HPDE6-E6E7 (cell line): ENCODE data around the gene BHLHE40.

Experiments
- DNase-seq: peaks from one replicate; pipeline ENCODE4 v3.0.0; 2011; ENCODE audit warnings: missing footprints; ENCODE audit errors: extremely low spot score

Gene BHLHE40

GRCh38 chr3:4979428-4980228 is at the start of gene BHLHE40:
Gene BHLHE40 (plus strand): TSS chr3:4979437. CDS start chr3:4979719, 282 bp downstream.
- DNase-seq, result no peak

DNA sequence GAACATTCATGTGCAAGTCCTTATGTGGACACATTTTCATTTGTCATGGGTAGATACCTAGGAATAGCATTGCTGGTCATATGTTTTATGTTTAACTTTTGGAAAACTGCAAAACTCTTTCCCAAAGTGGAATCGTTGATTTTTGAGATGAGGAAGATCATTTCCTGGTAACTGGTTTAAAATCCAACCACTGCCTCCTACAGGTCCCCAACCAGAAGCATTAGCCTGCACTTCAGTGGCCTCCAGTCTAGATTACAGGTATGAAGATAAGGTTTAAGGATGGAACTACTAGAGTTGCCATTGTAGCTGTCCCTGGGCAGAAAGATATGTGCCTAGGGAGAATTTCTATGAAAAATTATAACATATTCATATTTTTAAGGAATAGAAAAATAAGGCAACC is 48.7 kb upstream of the BHLHE40 start:
- no peak for DNase-seq

DNA sequence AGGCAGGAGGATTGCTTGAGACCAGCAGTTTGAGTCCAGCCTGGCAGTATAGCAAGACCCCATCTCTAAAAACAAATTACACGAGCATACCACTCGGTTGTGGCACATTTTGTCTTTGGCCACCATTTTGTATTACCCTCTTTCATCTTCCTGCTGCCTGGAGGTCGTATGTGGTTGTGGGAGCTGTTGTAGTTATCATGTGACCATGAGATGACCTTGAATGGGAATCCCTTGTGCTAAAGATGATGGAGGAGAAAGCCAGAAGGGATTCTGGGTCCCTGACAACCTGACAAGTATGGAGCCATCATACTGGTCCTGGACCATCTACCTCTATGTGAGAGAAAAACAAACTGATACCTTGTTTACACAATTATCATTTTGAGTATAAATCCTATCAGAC is 45.2 kb upstream of the BHLHE40 start:
- DNase-seq, result no peak

DNA sequence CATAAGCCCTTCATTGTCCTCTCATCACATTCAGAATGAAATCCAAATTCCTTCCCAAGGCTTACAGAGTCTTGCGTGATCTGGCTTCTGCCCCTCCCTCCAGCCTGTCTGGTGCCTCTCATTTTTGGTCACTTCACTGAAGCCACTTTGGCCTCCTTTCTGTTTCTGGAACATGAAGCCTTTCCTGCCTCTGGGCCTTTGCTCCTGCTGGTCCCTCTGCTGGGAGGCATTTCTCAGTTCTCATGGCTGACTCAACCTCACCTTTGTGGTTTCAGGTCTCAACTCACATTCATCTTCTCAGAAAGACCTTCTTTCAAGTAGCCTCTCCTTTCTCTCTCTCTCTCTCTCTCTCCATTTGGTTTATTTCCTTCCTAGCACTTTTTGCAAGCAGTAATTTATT is 43.9 kb upstream of the BHLHE40 start:
- no peak for DNase-seq

DNA sequence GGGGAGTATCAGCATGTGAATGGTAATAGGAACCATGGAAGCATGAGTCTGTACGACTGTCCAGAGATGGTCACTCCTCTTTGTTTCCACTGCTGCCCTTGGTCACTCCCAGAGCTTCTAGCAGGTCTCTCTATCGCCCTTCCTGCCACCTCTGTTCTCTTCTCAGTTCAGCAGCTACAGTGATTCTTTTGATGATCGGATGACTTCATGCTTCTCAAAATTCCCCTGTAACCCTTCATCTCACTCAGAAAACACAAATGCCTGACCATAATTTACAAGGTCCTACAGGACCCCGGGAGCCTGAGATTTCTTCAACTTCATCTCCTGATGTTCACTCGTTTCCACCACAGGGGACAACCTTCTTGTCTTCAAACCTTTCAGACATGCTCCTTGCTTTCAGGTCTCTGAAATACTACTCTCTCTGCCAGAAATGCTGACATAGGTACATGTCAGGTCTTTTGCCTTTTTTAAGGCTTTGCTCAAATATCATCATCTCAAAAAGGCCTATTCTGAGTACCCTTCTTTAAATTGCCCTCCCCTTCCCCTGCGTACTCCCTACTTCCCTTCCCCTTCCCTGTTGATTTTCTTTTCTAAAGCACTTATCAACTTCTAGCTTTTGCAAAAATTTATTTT is 42.1 kb upstream of the BHLHE40 start:
- no peak for DNase-seq

DNA sequence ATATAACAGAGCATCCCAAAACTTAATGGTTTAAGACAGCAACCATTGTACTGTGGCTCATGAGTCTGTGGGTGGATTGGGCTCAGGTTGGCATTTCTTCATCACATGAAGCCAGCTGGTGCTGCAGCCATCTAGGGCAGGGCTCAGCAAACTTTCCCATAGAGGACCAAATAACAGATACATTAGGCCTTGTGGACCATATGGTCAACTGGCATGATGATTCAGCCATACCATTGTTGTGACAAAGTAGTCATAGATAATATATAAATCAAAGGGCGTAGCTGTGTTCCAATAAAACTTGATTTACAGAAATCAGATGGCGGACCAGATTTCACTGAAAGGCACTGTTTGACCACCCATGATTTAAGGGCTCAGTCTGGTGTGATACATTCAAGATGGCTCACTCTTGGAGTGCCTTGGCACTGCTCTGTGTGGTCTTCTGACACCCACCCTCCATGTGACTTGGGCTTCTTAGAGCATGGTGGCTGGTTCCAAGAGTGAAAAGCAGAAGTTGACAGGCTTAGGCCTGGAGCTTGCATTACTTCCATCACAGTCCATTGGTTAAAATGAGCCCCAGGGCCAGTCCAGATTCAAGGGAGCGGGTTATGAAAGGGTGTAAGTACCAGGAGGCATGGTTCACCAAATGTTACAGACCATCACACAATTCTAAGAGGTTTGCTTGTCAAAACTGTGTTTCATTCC is 40.8 kb upstream of the BHLHE40 start:
- no peak for DNase-seq

- DNase-seq, result no peak
Observed at GRCh38 chr3:4939276-4939675, 40.0 kb upstream of the BHLHE40 start.

- DNase-seq, result no peak
Observed at GRCh38 chr3:4940985-4941384, 38.3 kb upstream of the BHLHE40 start.

GRCh38 chr3:4943549-4943948 is 35.7 kb upstream of the BHLHE40 start:
- no peak for DNase-seq

- DNase-seq, result no peak
Observed at GRCh38 chr3:4945324-4945723, 33.9 kb upstream of the BHLHE40 start.

- no peak for DNase-seq
Observed at GRCh38 chr3:4947028-4947427, 32.2 kb upstream of the BHLHE40 start.

DNA sequence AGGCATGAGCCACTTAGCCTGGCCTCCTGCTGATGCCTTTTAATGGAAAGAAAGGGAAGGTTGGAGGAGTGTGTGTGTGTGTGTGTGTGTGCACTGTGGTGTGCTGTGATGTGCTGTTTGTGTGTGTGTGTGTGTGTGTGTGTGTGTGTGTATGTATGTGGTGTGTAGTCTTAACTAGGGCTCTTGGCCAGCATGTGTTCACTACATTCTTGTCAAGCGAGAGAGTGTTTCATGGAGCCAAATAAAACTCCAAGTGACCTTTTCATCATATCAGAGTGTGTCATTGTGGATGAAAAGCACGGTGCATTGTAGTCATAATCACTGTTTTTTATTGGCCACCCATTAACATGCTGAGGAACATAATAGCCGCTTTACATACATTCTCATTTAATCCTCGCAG is 30.8 kb upstream of the BHLHE40 start:
- DNase-seq, result no peak

DNA sequence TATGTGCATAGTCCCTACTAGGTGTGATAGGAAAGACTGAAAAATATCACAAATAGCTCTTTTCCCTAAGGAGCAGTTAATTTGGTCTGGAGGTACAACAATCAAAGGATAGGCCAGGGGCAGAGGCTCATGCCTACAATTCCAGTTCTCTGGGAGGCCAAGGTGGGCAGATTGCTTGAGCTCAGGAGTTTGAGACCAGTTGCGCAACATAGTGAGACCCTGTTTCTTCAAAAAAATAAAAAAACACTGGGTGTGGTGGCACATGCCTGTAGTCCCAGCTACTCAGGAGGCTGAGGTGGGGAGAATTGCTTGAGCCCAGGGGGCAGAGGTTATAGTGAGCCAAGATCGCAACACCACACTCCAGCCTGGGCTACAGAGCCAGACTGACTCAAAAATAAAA is 30.2 kb upstream of the BHLHE40 start:
- no peak for DNase-seq

DNA sequence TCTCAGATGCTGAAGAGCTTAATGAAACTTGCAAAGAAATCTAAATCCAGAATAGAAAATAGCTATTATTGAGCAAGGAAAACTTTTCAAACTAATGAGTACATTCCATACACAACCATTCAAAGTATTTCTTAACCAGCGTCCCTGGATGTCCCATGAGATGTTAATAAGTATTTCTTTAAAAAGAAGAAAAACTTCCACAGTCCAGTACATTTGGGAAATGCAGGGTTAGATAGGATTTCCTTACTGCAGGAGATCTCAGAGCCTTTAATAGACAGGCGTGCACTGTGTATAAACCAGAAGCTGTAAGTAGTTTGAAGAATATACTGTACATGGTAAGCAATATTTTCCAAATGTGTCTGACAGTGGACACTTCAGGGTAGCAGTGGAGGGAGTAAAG is 29.6 kb upstream of the BHLHE40 start:
- DNase-seq, result no peak

DNA sequence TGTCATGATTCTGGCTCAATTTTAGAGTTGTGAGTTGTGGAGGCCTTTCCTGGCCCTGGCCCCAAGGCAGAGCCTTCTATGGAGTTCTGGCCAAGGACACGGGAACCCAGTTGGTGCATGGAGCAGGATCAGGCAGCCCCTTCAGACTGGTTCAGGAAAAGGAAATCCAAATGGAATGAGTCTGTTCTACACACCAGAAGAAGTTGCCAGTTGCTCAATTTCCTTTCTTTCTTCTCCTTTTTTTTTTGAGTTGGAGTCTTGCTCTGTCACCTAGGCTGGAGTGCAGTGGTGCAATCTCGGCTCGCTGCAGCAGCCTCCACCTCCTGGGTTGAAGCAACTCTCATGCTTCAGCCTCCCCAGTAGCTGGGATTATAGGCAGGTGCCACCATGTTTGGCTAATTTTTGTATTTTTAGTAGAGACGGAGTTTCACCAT is 28.9 kb upstream of the BHLHE40 start:
- DNase-seq, result no peak

- DNase-seq, result no peak
Observed at GRCh38 chr3:4950948-4951347, 28.3 kb upstream of the BHLHE40 start.

- no peak for DNase-seq
Observed at GRCh38 chr3:4953119-4953518, 26.1 kb upstream of the BHLHE40 start.

DNA sequence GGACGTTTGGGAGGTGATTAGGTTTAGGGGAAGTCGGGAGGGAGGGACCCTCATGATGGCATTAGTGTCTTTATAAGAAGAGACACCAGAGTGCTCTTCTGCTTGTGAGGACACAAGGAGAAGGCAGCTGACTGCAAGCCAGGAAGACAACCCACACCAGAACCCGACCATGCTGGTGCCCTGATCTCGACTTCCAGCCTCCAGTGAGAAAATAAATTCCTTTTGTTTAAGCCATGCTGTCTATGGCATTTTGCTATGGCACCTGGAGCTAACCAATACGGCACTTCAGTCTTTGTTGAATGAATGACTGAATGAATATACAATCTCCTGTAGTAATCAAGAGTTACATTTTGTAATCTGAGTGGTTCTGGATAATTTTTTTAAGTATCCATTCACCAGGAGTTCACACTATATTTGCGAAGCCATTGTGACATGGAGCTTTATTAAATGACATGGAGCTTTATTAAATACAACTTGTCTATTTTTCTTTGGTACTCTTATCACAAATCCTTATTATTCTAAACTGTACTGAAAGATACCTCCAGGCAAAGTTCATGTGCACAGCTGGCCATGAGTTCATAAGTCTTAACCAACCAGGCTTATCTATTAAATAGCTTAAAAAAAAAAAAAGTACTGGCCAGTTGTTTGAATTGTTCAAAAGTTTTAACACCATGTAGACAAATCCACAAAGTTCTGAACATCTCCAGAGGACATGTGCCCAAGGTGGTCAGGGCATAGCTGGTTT is 24.8 kb upstream of the BHLHE40 start:
- no peak for DNase-seq

DNA sequence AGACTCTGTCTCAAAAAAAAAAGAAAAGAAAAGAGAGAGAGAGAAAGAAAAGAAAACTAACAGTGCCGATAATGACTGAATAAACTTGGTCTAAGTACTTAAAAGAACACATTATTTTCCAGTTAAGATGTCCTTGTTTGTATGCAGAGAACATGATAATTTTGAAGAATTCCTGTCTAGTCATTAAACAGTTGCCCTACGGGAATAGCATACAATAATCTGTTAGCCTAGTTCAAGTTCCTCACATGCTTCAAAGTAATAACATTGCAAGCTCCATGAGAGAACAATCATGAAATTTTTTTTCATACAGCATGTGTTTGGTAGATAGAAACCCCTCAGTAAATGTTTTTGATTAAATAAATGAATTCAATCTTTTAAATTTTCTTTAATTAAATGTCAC is 23.1 kb upstream of the BHLHE40 start:
- no peak for DNase-seq

DNA sequence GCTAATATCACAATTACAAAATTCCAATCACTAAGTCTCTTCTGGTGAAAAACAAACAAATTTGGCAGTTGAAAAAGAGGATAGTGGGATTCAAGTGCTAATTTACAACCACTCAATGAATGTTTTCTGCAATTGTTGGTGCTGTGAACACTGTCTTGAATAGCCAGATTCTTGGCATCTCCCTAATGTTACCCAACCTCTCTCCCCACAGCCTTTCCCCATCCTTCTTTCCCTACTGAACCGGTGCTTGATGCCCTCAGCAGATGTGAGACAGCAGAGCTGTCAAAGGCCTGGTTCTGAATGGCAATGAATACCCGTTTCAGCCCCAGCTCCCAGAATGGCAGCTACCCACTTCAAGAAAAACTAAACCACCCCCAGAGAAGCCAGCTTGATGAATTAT is 22.5 kb upstream of the BHLHE40 start:
- DNase-seq, result no peak

GRCh38 chr3:4957978-4958377 is 21.3 kb upstream of the BHLHE40 start:
- no peak for DNase-seq

DNA sequence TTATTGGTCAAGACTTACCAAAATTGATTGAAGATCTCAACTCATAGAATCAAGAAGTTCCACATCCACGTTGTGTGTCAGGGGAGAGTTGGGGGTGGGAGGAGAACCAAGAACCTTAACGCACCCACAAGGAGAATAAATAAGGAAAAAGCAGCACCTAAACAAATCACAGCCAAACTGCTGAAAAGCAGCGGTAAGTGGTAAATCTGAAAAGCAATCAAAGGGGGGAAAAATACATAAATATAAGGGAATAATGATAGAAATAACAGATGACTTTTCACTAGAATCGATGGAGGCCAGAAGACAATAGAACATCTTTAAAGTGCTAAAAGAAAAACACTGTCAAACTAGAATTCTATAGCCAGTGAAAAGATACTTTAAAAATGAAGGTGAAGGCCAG is 20.1 kb upstream of the BHLHE40 start:
- DNase-seq, result no peak
